HepG2 (cell line): ENCODE data around the gene GNMT. TPM values are rescaled to one million over a fixed set of nuclear protein-coding genes. Genes with fewer than 3 reads are reported as not detected.

Experiments
- FOXK1 ChIP-seq: sonication (generic); formaldehyde crosslinking; IDR thresholded peaks from 2 replicates; pipeline ENCODE4 v1.4.0; 2020; ENCODE audit warnings: low read depth, missing genetic modification reagents, borderline replicate concordance
- HNF4G ChIP-seq, 2 experiments: sonication (generic) in 1 of 2; formaldehyde crosslinking in 1 of 2; IDR thresholded peaks; 2 replicates each; pipeline versions ENCODE4 v1.4.0 to v1.6.1; 2011 to 2020; ENCODE audit warnings: borderline replicate concordance in 2 of 2, low read depth in 2 of 2, mild to moderate bottlenecking in 2 of 2, low read length in 1 of 2, missing genetic modification reagents in 1 of 2, moderate library complexity in 1 of 2
- JUND ChIP-seq: sonication (generic); formaldehyde crosslinking; IDR thresholded peaks from 2 replicates; pipeline ENCODE4 v1.8.0; 2022; ENCODE audit warnings: mild to moderate bottlenecking, missing genetic modification reagents
- MXD4 ChIP-seq: IDR thresholded peaks from 2 replicates; pipeline ENCODE4 v1.6.1; 2016; ENCODE audit warnings: mild to moderate bottlenecking, missing biosample characterization, missing genetic modification reagents
- SMARCC2 ChIP-seq: fragments of 450-650 bp; IDR thresholded peaks from 2 replicates; pipeline ENCODE4 v1.6.1; 2017; ENCODE audit warnings: antibody characterized with exemption, mild to moderate bottlenecking
- ZNF562 ChIP-seq: sonication (generic); formaldehyde crosslinking; IDR thresholded peaks from 2 replicates; pipeline ENCODE4 v1.8.0; 2022; ENCODE audit warnings: missing genetic modification reagents, borderline replicate concordance
- polyA plus RNA-seq, 8 experiments: library from polyadenylated mRNA; depleted of rRNA in 3 of 8; stranded (reverse) in 7 of 8; unstranded in 1 of 8; fragments of >200 nt; fragmentation: Illumina TruSeq in 4 of 8; extraction: Trizol in 4 of 8; gene quantifications; 2 replicates each; pipeline versions ENCODE4 v1.2.1 to v1.2.3, GENCODE V29; 2011 to 2016; ENCODE audit warnings: low read depth in 4 of 8, missing spikeins in 1 of 8, mixed read lengths in 1 of 8; ENCODE audit not compliant: insufficient read depth in 1 of 8
- total RNA-seq, 5 experiments: library from RNA; depleted of rRNA; stranded (reverse); fragments of >200 nt; fragmentation: Illumina TruSeq; extraction: Trizol; gene quantifications; 2 replicates each; pipeline ENCODE4 v1.2.3, GENCODE V29; 2016; ENCODE audit warnings: low read depth in 1 of 5
- TF ChIP-seq, protein P1 (sequence below): sonication (generic); formaldehyde crosslinking; IDR thresholded peaks from 2 replicates; pipeline ENCODE4 v1.9.0; 2022; ENCODE audit warnings: missing genetic modification reagents, mild to moderate bottlenecking, borderline replicate concordance
- TF ChIP-seq, protein P2 (sequence below): sonication (generic); formaldehyde crosslinking; IDR thresholded peaks from 2 replicates; pipeline ENCODE4 v1.5.1; 2020; ENCODE audit warnings: mild to moderate bottlenecking, missing genetic modification reagents, borderline replicate concordance
- TF ChIP-seq, protein P3 (sequence below): sonication (generic); formaldehyde crosslinking; IDR thresholded peaks from 2 replicates; pipeline ENCODE4 v1.4.0; 2020; ENCODE audit warnings: mild to moderate bottlenecking, missing genetic modification reagents, borderline replicate concordance
- TF ChIP-seq, protein P4 (sequence below): sonication (generic); formaldehyde crosslinking; IDR thresholded peaks from 2 replicates; pipeline ENCODE4; 2020; ENCODE audit warnings: missing genetic modification reagents, mild to moderate bottlenecking, borderline replicate concordance
- TF ChIP-seq, protein P5 (sequence below): sonication (generic); formaldehyde crosslinking; IDR thresholded peaks from 2 replicates; pipeline ENCODE4 v1.4.0; 2020; ENCODE audit warnings: mild to moderate bottlenecking, missing genetic modification reagents
- TF ChIP-seq, protein P6 (sequence below): sonication (generic); formaldehyde crosslinking; IDR thresholded peaks from 2 replicates; pipeline ENCODE4 v1.4.0; 2020; ENCODE audit warnings: mild to moderate bottlenecking, missing genetic modification reagents

The GNMT gene
- total and polyA plus RNA-seq, 2 of the 13 experiments (the other 11 are each of a cell fraction or from before 2014, with no cell fraction given), result 2.8 to 7.0 TPM

DNA sequence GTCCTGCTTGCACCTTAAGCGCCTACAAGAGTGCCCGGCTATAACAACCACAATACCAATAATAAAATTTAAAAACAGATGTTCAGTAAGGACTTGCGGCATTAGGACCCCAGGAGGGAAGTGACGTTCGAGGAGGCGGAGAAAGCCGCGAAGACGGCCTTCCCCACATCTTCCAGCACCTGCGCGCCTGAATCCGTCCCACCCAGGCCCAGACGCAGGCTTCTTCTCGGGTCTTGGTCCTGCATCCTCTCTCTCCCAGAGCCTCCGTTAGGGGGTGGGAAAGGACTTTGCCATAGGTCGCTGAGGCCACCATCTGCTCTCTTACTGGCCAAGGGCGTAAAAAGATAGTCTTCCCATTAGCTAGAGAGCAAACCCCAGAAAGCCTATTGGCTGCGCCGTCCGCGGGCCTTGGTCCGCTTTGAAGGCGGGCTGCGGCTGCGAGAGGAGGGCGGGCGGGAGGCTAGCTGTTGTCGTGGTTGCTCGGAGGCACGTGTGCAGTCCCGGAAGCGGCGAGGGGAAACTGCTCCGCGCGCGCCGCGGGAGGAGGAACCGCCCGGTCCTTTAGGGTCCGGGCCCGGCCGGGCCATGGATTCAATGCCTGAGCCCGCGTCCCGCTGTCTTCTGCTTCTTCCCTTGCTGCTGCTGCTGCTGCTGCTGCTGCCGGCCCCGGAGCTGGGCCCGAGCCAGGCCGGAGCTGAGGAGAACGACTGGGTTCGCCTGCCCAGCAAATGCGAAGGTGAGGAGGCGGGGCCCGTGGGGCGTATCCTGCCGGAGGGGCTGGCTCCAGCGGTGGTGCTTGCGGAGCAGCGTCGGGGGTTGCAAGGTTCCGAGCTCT lies 31.4 kb upstream of the GNMT start, which contains the start of gene CNPY3 (continued):
- TF ChIP-seq, protein P1, sequence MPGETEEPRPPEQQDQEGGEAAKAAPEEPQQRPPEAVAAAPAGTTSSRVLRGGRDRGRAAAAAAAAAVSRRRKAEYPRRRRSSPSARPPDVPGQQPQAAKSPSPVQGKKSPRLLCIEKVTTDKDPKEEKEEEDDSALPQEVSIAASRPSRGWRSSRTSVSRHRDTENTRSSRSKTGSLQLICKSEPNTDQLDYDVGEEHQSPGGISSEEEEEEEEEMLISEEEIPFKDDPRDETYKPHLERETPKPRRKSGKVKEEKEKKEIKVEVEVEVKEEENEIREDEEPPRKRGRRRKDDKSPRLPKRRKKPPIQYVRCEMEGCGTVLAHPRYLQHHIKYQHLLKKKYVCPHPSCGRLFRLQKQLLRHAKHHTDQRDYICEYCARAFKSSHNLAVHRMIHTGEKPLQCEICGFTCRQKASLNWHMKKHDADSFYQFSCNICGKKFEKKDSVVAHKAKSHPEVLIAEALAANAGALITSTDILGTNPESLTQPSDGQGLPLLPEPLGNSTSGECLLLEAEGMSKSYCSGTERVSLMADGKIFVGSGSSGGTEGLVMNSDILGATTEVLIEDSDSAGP (CRISPR knock-in tag), result peak; percentile 97
- TF ChIP-seq, protein P2, sequence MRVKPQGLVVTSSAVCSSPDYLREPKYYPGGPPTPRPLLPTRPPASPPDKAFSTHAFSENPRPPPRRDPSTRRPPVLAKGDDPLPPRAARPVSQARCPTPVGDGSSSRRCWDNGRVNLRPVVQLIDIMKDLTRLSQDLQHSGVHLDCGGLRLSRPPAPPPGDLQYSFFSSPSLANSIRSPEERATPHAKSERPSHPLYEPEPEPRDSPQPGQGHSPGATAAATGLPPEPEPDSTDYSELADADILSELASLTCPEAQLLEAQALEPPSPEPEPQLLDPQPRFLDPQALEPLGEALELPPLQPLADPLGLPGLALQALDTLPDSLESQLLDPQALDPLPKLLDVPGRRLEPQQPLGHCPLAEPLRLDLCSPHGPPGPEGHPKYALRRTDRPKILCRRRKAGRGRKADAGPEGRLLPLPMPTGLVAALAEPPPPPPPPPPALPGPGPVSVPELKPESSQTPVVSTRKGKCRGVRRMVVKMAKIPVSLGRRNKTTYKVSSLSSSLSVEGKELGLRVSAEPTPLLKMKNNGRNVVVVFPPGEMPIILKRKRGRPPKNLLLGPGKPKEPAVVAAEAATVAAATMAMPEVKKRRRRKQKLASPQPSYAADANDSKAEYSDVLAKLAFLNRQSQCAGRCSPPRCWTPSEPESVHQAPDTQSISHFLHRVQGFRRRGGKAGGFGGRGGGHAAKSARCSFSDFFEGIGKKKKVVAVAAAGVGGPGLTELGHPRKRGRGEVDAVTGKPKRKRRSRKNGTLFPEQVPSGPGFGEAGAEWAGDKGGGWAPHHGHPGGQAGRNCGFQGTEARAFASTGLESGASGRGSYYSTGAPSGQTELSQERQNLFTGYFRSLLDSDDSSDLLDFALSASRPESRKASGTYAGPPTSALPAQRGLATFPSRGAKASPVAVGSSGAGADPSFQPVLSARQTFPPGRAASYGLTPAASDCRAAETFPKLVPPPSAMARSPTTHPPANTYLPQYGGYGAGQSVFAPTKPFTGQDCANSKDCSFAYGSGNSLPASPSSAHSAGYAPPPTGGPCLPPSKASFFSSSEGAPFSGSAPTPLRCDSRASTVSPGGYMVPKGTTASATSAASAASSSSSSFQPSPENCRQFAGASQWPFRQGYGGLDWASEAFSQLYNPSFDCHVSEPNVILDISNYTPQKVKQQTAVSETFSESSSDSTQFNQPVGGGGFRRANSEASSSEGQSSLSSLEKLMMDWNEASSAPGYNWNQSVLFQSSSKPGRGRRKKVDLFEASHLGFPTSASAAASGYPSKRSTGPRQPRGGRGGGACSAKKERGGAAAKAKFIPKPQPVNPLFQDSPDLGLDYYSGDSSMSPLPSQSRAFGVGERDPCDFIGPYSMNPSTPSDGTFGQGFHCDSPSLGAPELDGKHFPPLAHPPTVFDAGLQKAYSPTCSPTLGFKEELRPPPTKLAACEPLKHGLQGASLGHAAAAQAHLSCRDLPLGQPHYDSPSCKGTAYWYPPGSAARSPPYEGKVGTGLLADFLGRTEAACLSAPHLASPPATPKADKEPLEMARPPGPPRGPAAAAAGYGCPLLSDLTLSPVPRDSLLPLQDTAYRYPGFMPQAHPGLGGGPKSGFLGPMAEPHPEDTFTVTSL, result peak; percentile 28; the same call in 1 of the 2 replicates
- TF ChIP-seq JUND (CRISPR knock-in tag), result 0 out of 2 replicates have a peak, but pooled peaks have one; percentile 24
- TF ChIP-seq, protein P3, sequence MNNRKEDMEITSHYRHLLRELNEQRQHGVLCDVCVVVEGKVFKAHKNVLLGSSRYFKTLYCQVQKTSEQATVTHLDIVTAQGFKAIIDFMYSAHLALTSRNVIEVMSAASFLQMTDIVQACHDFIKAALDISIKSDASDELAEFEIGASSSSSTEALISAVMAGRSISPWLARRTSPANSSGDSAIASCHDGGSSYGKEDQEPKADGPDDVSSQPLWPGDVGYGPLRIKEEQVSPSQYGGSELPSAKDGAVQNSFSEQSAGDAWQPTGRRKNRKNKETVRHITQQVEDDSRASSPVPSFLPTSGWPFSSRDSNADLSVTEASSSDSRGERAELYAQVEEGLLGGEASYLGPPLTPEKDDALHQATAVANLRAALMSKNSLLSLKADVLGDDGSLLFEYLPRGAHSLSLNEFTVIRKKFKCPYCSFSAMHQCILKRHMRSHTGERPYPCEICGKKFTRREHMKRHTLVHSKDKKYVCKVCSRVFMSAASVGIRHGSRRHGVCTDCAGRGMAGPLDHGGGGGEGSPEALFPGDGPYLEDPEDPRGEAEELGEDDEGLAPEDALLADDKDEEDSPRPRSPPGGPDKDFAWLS (CRISPR knock-in tag), result no peak
- TF ChIP-seq, protein P4, sequence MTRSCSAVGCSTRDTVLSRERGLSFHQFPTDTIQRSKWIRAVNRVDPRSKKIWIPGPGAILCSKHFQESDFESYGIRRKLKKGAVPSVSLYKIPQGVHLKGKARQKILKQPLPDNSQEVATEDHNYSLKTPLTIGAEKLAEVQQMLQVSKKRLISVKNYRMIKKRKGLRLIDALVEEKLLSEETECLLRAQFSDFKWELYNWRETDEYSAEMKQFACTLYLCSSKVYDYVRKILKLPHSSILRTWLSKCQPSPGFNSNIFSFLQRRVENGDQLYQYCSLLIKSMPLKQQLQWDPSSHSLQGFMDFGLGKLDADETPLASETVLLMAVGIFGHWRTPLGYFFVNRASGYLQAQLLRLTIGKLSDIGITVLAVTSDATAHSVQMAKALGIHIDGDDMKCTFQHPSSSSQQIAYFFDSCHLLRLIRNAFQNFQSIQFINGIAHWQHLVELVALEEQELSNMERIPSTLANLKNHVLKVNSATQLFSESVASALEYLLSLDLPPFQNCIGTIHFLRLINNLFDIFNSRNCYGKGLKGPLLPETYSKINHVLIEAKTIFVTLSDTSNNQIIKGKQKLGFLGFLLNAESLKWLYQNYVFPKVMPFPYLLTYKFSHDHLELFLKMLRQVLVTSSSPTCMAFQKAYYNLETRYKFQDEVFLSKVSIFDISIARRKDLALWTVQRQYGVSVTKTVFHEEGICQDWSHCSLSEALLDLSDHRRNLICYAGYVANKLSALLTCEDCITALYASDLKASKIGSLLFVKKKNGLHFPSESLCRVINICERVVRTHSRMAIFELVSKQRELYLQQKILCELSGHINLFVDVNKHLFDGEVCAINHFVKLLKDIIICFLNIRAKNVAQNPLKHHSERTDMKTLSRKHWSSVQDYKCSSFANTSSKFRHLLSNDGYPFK (CRISPR knock-in tag), result peak; percentile 96; the same call in 1 of the 2 replicates
- TF ChIP-seq FOXK1 (CRISPR knock-in tag), result peak; percentile 91
- TF ChIP-seq, protein P5, sequence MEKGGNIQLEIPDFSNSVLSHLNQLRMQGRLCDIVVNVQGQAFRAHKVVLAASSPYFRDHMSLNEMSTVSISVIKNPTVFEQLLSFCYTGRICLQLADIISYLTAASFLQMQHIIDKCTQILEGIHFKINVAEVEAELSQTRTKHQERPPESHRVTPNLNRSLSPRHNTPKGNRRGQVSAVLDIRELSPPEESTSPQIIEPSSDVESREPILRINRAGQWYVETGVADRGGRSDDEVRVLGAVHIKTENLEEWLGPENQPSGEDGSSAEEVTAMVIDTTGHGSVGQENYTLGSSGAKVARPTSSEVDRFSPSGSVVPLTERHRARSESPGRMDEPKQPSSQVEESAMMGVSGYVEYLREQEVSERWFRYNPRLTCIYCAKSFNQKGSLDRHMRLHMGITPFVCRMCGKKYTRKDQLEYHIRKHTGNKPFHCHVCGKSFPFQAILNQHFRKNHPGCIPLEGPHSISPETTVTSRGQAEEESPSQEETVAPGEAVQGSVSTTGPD (CRISPR knock-in tag), result no peak
- no peak for TF ChIP-seq SMARCC2
- TF ChIP-seq ZNF562 (CRISPR knock-in tag), result peak; percentile 92; the same call in 1 of the 2 replicates
- no peak for TF ChIP-seq HNF4G (IDR thresholded peaks at IDR 0.05; ENCODE audit: borderline replicate concordance, low read depth, low read length)
- peak; percentile 24 for TF ChIP-seq HNF4G (CRISPR knock-in tag; IDR thresholded peaks at IDR 0.05; ENCODE audit: borderline replicate concordance, low read depth)
- TF ChIP-seq, protein P6, sequence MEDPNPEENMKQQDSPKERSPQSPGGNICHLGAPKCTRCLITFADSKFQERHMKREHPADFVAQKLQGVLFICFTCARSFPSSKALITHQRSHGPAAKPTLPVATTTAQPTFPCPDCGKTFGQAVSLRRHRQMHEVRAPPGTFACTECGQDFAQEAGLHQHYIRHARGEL (CRISPR knock-in tag), result no peak
- peak; percentile 99 for TF ChIP-seq MXD4 (CRISPR knock-in tag)
